AG04450 (cell line): ENCODE data around the gene PRICKLE3. TPM values are rescaled to one million over a fixed set of nuclear protein-coding genes. Genes with fewer than 3 reads are reported as not detected.

Source experiments
- CTCF ChIA-PET: fragments of 300-600, 350-600 bp; formaldehyde crosslinking; extraction: SDS; loops from one replicate; lab custom pipeline; 2022; ENCODE audit warnings: antibody characterized with exemption, inconsistent platforms; lab: Charles Lee
- POLR2A ChIA-PET: fragments of 350-600 bp; formaldehyde crosslinking; extraction: SDS; loops from one replicate; lab custom pipeline; 2021; ENCODE audit warnings: antibody characterized with exemption, inconsistent platforms; lab: Yijun Ruan, JAX
- DNase-seq: peaks from one replicate; pipeline ENCODE4 v3.0.0-alpha.2; 2011; ENCODE audit warnings: low read depth, low spot score
- H3K27ac ChIP-seq: one replicate; pipeline ENCODE4 v1.5.1; 2012; ENCODE audit warnings: low read depth, low read length, control low read depth
- H3K27me3 ChIP-seq: one replicate; pipeline ENCODE4 v1.6.0; 2012; ENCODE audit warnings: low read length; ENCODE audit not compliant: control insufficient read depth, insufficient read depth
- H3K4me3 ChIP-seq: 2 replicates; pipeline ENCODE4 v1.5.1; 2011; ENCODE audit warnings: mild to moderate bottlenecking, low read depth, low read length, control low read depth
- H3K9me3 ChIP-seq: 2 replicates; pipeline ENCODE4 v1.5.1; 2012; ENCODE audit warnings: low read length; ENCODE audit not compliant: control insufficient read depth, insufficient read depth
- CTCF ChIP-seq: IDR thresholded peaks from 2 replicates; pipeline ENCODE4 v1.5.1; 2011; ENCODE audit warnings: low read depth, low read length, control low read depth, inconsistent platforms
- polyA plus RNA-seq: library from polyadenylated mRNA; depleted of rRNA; stranded (reverse); fragments of >200 nt; gene quantifications from 2 replicates; pipeline ENCODE4 v1.2.3, GENCODE V29; 2011

Gene PRICKLE3
- polyA plus RNA-seq, 1 experiment = 3.6 TPM

- H3K4me3 ChIP-seq = peak overlapping the region; percentile 35
- ChIA-PET POLR2A (no interaction called here), CTCF (interaction anchor here (2.6 kb wide), 1 partner anchor 12 kb away, joined by 28 read pairs; no protein-coding TSS in a partner anchor)
- no peak for DNase-seq
- H3K27ac ChIP-seq = peak overlapping the region; percentile 85
- no peak for TF ChIP-seq CTCF
- H3K9me3 ChIP-seq = no peaks in the 10 kb centered on the region
- no peaks in the 10 kb centered on the region for H3K27me3 ChIP-seq
These were observed 18.4 kb downstream of the PRICKLE3 start for GRCh38 chrX:49167740-49168108.

GRCh38 chrX:49166914-49167739, 19.0 kb downstream of the PRICKLE3 start:
- H3K4me3 ChIP-seq = peak overlapping the region; percentile 35
- H3K9me3 ChIP-seq = no peaks in the 10 kb centered on the region
- no peak for TF ChIP-seq CTCF
- CTCF ChIA-PET = interaction anchor here (1.5 to 2.6 kb wide), 2 partner anchors 12 to 25 kb away, joined by 4 to 28 read pairs; no protein-coding TSS in a partner anchor
- H3K27me3 ChIP-seq = no peaks in the 10 kb centered on the region
- POLR2A ChIA-PET = interaction anchor here (1.1 to 1.6 kb wide), 4 partner anchors 11 to 125 kb away, joined by 3 to 7 read pairs (median 5); no protein-coding TSS in a partner anchor
- DNase-seq = no peak
- H3K27ac ChIP-seq = peak overlapping the region; percentile 85

GRCh38 chrX:49165901-49166881, 20.0 kb downstream of the PRICKLE3 start:
- Histone ChIP-seq H3K27me3 (no peaks in the 10 kb centered on the region), H3K27ac (peak overlapping the region; percentile 85), H3K9me3 (no peaks in the 10 kb centered on the region), H3K4me3 (peak overlapping the region; percentile 35)
- no peak for DNase-seq
- POLR2A ChIA-PET = interaction anchor here (1.1 to 1.6 kb wide), 4 partner anchors 10 to 125 kb away, joined by 3 to 7 read pairs (median 5); no protein-coding TSS in a partner anchor
- CTCF ChIA-PET = interaction anchor here (1.5 to 2.6 kb wide), 2 partner anchors 11 to 26 kb away, joined by 4 to 28 read pairs; no protein-coding TSS in a partner anchor
- no peak for TF ChIP-seq CTCF

DNA sequence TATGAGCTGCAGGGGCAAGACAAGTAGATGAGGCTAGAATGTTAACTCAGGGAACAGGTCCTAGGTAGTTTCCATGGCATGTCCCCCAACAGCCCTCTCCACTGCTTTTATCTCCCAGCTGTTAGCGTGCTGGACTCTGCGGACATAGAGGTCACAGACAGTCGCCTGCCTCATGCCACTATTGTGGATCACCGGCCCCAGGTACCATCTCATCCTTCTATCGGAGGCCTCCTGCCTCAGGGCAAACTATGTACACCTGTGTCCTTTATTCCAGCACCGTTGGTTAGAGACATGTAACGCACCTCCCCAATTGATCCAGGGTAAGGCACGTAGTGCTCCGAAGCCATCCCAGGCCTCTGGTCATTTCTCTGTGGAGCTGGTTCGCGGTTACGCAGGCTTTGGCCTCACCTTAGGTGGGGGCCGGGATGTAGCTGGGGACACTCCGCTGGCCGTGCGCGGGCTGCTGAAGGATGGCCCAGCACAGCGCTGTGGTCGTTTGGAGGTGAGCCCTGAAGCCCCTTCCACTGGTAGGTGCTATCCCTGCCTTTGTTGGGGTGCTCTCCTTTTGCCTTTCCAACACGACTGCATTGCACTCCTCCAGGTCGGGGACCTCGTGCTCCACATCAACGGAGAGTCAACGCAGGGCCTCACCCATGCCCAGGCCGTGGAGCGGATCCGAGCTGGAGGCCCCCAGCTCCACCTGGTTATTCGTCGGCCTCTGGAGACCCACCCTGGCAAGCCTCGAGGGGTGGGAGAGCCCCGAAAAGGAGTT, 21.4 kb downstream of the PRICKLE3 start:
- no peak overlapping the region for H3K4me3 ChIP-seq
- CTCF ChIA-PET = interaction anchor here (1.5 to 1.8 kb wide), 2 partner anchors 9 to 11 kb away, joined by 8 read pairs; no protein-coding TSS in a partner anchor

More for the DNA sequence above, 21.4 kb downstream of the PRICKLE3 start:
- POLR2A ChIA-PET = no interaction called here
- Histone ChIP-seq H3K27ac (no peak overlapping the region), H3K9me3 (no peaks in the 10 kb centered on the region), H3K27me3 (no peaks in the 10 kb centered on the region)
- DNase-seq = no peak
- no peak for TF ChIP-seq CTCF
